Lower leg skin (tissue), 4 donors: ENCODE measurements around the gene GPC5. TPM values are rescaled to one million over a fixed set of nuclear protein-coding genes. Genes with fewer than 3 reads are reported as not detected.

ENCODE experiments used
- DNase-seq, 2 donors: peaks; one replicate each; pipeline ENCODE4 v3.0.0-alpha.2; 2019; ENCODE audit warnings: low spot score in 2 of 2
- H3K4me3 ChIP-seq: fragments of 200-600 bp; sonication (generic); 2 replicates; pipeline ENCODE4 v1.5.1; 2017; ENCODE audit warnings: mild to moderate bottlenecking, low read depth; ENCODE audit not compliant: poor library complexity, severe bottlenecking
- CTCF ChIP-seq, 3 donors: fragments of 450-650 bp; IDR thresholded peaks; one replicate each; pipeline ENCODE4 v1.5.1; 2016; ENCODE audit warnings: antibody characterized with exemption in 3 of 3, mild to moderate bottlenecking in 3 of 3, moderate library complexity in 2 of 3
- POLR2A ChIP-seq, 2 donors: fragments of 450-650 bp; IDR thresholded peaks; one replicate each; pipeline ENCODE4 v1.6.1; 2016 to 2017; ENCODE audit warnings: antibody characterized with exemption in 2 of 2, mild to moderate bottlenecking in 1 of 2, moderate library complexity in 1 of 2
- WGBS, 2 donors: methylation state at CpG; one replicate each; pipeline ENCODE4 v1.1.5; 2018; 5-methylcytosine and 5-hydroxymethylcytosine counted together
- intact Hi-C: fragments of 100-400 bp; cut with DNase I; formaldehyde crosslinking; loops from one replicate; pipeline ENCODE4 v1.15.0; 2023; ENCODE audit warnings: low total_unique reads
- total RNA-seq, 4 donors: library from RNA; depleted of rRNA; stranded (reverse); fragments of >200 nt; gene quantifications; one replicate each; pipeline ENCODE4 v1.1.0, GENCODE V29; 2016

GPC5 gene
- total RNA-seq, 4 donors from 2014 or later, result 0.46 to 1.3 (median 0.82) TPM

GRCh38 chr13:91554101-91554500, 155.7 kb downstream of the GPC5 start:
- WGBS, 2 donors, result 60 to 72% methylated on average over 1 of the region's 1 CpG
- H3K4me3 ChIP-seq, result no peak overlapping the region
- TF ChIP-seq CTCF (IDR thresholded peaks at IDR 0.05), result no peak
- intact Hi-C loops, result no loop called here
- no peak for DNase-seq

DNA sequence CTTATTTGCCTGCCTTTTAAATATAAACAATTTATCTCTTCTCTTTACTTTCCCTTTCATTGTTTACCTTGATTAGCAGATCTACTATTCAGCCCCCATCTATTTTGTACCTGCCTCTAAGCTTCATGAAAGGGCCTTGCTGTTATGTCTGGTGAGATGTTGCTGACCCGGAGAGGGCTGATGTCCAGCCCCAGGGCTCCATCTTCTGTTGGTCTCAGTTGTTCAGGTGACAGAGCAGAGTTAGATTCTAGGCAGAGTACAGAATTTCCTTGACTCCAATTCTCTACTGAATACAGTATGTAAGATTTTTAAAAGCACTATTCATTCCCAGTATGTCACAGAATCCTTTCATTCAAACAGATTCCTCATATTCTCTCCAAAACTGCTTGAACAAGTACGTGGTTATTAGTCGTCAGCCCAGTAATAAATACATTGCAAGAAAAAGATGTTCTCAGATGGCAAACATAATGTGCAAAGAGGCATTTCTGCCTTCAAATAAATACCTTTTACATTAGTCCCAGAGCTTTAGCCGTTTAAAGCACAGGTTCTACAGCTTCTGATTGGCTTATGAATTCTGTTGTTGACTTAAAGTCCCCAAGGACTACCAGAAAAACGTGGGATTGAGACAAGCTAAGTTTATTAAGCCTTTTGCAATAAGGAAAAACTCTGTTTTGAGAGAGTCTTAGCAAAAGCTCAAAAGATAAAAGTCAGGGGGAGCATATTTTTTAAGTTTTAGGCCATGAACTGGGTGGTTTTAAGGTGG, 159.1 kb downstream of the GPC5 start:
- DNase-seq, result no peak
- TF ChIP-seq CTCF (IDR thresholded peaks at IDR 0.05) (no peak), POLR2A (IDR thresholded peaks at IDR 0.05) (no peak)
- 60 to 67% methylated on average over 5 of the region's 5 CpGs for WGBS, 2 donors
- no peak overlapping the region for H3K4me3 ChIP-seq
- intact Hi-C loops, result no loop called here

DNA sequence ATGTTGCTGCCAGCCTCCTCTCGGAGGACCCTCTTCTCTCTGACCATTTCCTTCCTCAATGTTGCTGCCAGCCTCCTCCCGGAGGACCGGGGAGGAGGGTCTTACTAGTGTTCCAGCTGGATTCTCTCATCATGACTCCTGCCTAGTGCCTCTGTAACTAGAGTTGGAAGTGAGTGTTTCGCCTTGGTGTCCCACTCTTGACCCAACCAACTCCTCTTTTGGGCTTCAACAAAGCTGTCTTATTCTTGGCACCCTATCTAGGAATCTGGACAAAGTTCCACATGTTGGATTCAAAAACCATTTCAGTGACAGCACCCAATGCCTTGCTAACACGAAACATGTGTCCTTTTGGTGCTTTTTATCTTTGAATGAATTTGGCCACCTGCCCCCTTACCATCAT, 165.4 kb downstream of the GPC5 start:
- DNase-seq, result no peak
- WGBS, 2 donors, result 66 to 70% methylated on average over 5 of the region's 5 CpGs
- TF ChIP-seq CTCF (IDR thresholded peaks at IDR 0.05), result no peak
- TF ChIP-seq POLR2A (IDR thresholded peaks at IDR 0.05), result no peak
- intact Hi-C loops, result no loop called here
- H3K4me3 ChIP-seq, result no peak overlapping the region

- 76 to 78% methylated on average over 4 of the region's 4 CpGs for WGBS, 2 donors
- no peak overlapping the region for H3K4me3 ChIP-seq
- no peak for DNase-seq
- TF ChIP-seq CTCF (IDR thresholded peaks at IDR 0.05), result no peak
- no peak for TF ChIP-seq POLR2A (IDR thresholded peaks at IDR 0.05)
- intact Hi-C loops, result no loop called here
These were observed 166.0 kb downstream of the GPC5 start for GRCh38 chr13:91564396-91564795.

- no peak for DNase-seq
- intact Hi-C loops, result no loop called here
- 80% methylated on average over 5 of the region's 5 CpGs for WGBS, 2 donors
- TF ChIP-seq CTCF (IDR thresholded peaks at IDR 0.05), result no peak
- no peak for TF ChIP-seq POLR2A (IDR thresholded peaks at IDR 0.05)
- no peak overlapping the region for H3K4me3 ChIP-seq
These were observed 166.9 kb downstream of the GPC5 start for GRCh38 chr13:91565296-91565695.
